Ammon's horn (tissue), 1 donor: ENCODE data around the gene ELAVL1.
"Not testable (repeated sequence)": the region's sequence is repeated elsewhere in the genome, so short reads cannot be mapped to it uniquely, and the experiment has no call there.

Source experiments
- DNase-seq: peaks from one replicate; pipeline ENCODE4 v3.0.0-alpha.2; 2016; ENCODE audit warnings: low spot score

The ELAVL1 gene

GRCh38 chr19:7921967-7922835, 83.2 kb downstream of the ELAVL1 start:
- DNase-seq, result no peak

- no peak for DNase-seq
These were observed 84.0 kb downstream of the ELAVL1 start for GRCh38 chr19:7921302-7921966.

GRCh38 chr19:7920519-7921301, 84.7 kb downstream of the ELAVL1 start:
- DNase-seq, result peak; percentile 99

GRCh38 chr19:7919610-7920518, 85.6 kb downstream of the ELAVL1 start, which contains the start of gene SNAPC2:
SNAPC2 (plus strand) TSS chr19:7920338; CDS start chr19:7920367, 29 bp downstream.
- DNase-seq, result peak; percentile 86

GRCh38 chr19:7918615-7919421, 86.6 kb downstream of the ELAVL1 start:
- no peak for DNase-seq

- not testable (repeated sequence) for DNase-seq
These were observed 87.3 kb downstream of the ELAVL1 start for GRCh38 chr19:7918062-7918614.

- no peak for DNase-seq
These were observed 88.0 kb downstream of the ELAVL1 start for GRCh38 chr19:7917267-7918061.

- no peak for DNase-seq
These were observed 88.5 kb downstream of the ELAVL1 start for GRCh38 chr19:7916955-7917266.

- no peak for DNase-seq
These were observed 89.1 kb downstream of the ELAVL1 start for GRCh38 chr19:7916103-7916954.

GRCh38 chr19:7915250-7916102, 90.0 kb downstream of the ELAVL1 start:
- DNase-seq, result peak; percentile 1

- peak; percentile 1 for DNase-seq
These were observed 90.8 kb downstream of the ELAVL1 start, which contains the start of gene TGFBR3L for GRCh38 chr19:7914598-7915045. TGFBR3L (plus strand) TSS chr19:7914830.

- no peak for DNase-seq
These were observed 91.3 kb downstream of the ELAVL1 start for GRCh38 chr19:7914099-7914498.

- DNase-seq, result no peak
These were observed 91.8 kb downstream of the ELAVL1 start for GRCh38 chr19:7913652-7914051.

- DNase-seq, result no peak
These were observed 92.5 kb downstream of the ELAVL1 start for GRCh38 chr19:7912697-7913564.

GRCh38 chr19:7912144-7912696, 93.2 kb downstream of the ELAVL1 start:
- DNase-seq, result no peak

- DNase-seq, result no peak
These were observed 93.8 kb downstream of the ELAVL1 start for GRCh38 chr19:7911508-7912143.
